Loucy (cell line): ENCODE measurements around the gene TAF11L9.
A peak's percentile ranks its signal among the peaks of the same experiment; 100 is the strongest.
"Not testable (repeated sequence)": the region's sequence is repeated elsewhere in the genome, so short reads cannot be mapped to it uniquely, and the experiment has no call there.

Experiments used
- H2AFZ ChIP-seq: fragments of 200-600 bp; sonication (generic); 2 replicates; pipeline ENCODE4 v1.6.0; 2016; ENCODE audit warnings: antibody characterized with exemption, mild to moderate bottlenecking, low read length, moderate library complexity
- H3F3A ChIP-seq: fragments of 200-600 bp; 2 replicates; pipeline ENCODE4 v1.6.0; 2016; ENCODE audit warnings: antibody characterized with exemption, low read depth, mild to moderate bottlenecking
- H3K27me3 ChIP-seq: fragments of 200-600 bp; sonication (generic); 2 replicates; pipeline ENCODE4 v1.6.1; 2014; ENCODE audit warnings: low read length, mild to moderate bottlenecking; ENCODE audit not compliant: insufficient read depth, poor library complexity, severe bottlenecking
- H3K36me3 ChIP-seq: fragments of 200-600 bp; sonication (generic); 2 replicates; pipeline ENCODE4 v1.6.1; 2016; ENCODE audit warnings: low read length; ENCODE audit not compliant: insufficient read depth
- H3K4me1 ChIP-seq: fragments of 200-600 bp; sonication (generic); 2 replicates; pipeline ENCODE4 v1.5.1; 2014; ENCODE audit warnings: low read length, mild to moderate bottlenecking; ENCODE audit not compliant: insufficient read depth, poor library complexity, severe bottlenecking
- H3K4me2 ChIP-seq: fragments of 200-600 bp; sonication (generic); 2 replicates; pipeline ENCODE4 v1.6.0; 2014; ENCODE audit warnings: antibody characterized with exemption, low read length, low read depth, mild to moderate bottlenecking; ENCODE audit not compliant: poor library complexity, severe bottlenecking
- H3K4me3 ChIP-seq: fragments of 200-600 bp; sonication (generic); 2 replicates; pipeline ENCODE4 v1.5.1; 2014; ENCODE audit warnings: low read length, mild to moderate bottlenecking, mixed read lengths; ENCODE audit not compliant: poor library complexity, severe bottlenecking
- H3K79me2 ChIP-seq: fragments of 200-600 bp; sonication (generic); 2 replicates; pipeline ENCODE4 v1.6.1; 2014; ENCODE audit warnings: low read length; ENCODE audit not compliant: insufficient read depth
- H3K9ac ChIP-seq: fragments of 200-600 bp; sonication (generic); 2 replicates; pipeline ENCODE4 v1.6.0; 2014; ENCODE audit warnings: mild to moderate bottlenecking, low read depth, low read length, moderate library complexity; ENCODE audit not compliant: poor library complexity, severe bottlenecking
- H3K9me2 ChIP-seq: fragments of 200-600 bp; sonication (generic); replicated peaks from 2 replicates; pipeline ENCODE4 v1.6.1; 2016; ENCODE audit warnings: low read depth, low read length, mixed read lengths
- H3K9me3 ChIP-seq: fragments of 200-600 bp; sonication (generic); 2 replicates; pipeline ENCODE4 v1.6.1; 2014; ENCODE audit warnings: mild to moderate bottlenecking, antibody characterized with exemption, low read length, low read depth; ENCODE audit not compliant: insufficient read depth
- H4K20me1 ChIP-seq: fragments of 200-600 bp; sonication (generic); 2 replicates; pipeline ENCODE4 v1.6.0; 2014; ENCODE audit warnings: antibody characterized with exemption, low read length, mild to moderate bottlenecking; ENCODE audit not compliant: insufficient read depth, poor library complexity, severe bottlenecking
- EZH2phosphoT487 ChIP-seq: fragments of 200-600 bp; IDR thresholded peaks from 2 replicates; pipeline ENCODE4 v1.6.1; 2018; ENCODE audit warnings: antibody characterized with exemption, mild to moderate bottlenecking, moderate library complexity, borderline replicate concordance
- TF ChIP-seq, protein P1 (sequence below): fragments of 200-600 bp; sonication (generic); conservative IDR thresholded peaks from 2 replicates; pipeline ENCODE4 v1.5.1; 2014; ENCODE audit warnings: mild to moderate bottlenecking, antibody characterized with exemption, low read length

Gene TAF11L9

DNA sequence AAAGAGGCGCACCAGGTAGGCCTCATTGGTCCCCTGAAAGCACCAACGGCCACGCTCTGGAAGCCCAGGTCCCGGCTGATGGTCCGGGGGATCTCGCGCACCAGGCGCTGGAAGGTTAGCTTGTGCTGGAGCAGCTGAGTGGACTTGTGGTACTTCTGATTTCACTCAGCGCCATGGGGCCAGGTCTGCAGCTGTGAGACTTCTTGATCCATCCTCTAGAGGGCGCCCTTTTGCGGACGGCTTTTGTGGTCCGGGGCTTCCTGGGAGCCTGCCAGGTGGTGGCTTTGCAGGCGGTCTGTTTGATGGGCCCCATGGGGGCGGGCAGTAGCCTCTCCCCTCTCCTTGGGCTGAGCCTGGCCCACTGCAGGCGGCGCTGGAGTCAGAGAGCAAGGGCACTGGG is 26.4 kb upstream of the TAF11L9 start:
- no peaks in the 10 kb centered on the region for H3K4me1 ChIP-seq
- no peaks in the 10 kb centered on the region for H3K79me2 ChIP-seq
- no peaks in the 10 kb centered on the region for H4K20me1 ChIP-seq
- no peaks in the 10 kb centered on the region for H3K27me3 ChIP-seq
- no peak overlapping the region for H2AFZ ChIP-seq
- H3K9me2 ChIP-seq, result no peaks in the 10 kb centered on the region
- no peak overlapping the region for H3K4me2 ChIP-seq
- no peak for TF ChIP-seq EZH2phosphoT487
- TF ChIP-seq, protein P1, sequence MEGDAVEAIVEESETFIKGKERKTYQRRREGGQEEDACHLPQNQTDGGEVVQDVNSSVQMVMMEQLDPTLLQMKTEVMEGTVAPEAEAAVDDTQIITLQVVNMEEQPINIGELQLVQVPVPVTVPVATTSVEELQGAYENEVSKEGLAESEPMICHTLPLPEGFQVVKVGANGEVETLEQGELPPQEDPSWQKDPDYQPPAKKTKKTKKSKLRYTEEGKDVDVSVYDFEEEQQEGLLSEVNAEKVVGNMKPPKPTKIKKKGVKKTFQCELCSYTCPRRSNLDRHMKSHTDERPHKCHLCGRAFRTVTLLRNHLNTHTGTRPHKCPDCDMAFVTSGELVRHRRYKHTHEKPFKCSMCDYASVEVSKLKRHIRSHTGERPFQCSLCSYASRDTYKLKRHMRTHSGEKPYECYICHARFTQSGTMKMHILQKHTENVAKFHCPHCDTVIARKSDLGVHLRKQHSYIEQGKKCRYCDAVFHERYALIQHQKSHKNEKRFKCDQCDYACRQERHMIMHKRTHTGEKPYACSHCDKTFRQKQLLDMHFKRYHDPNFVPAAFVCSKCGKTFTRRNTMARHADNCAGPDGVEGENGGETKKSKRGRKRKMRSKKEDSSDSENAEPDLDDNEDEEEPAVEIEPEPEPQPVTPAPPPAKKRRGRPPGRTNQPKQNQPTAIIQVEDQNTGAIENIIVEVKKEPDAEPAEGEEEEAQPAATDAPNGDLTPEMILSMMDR, result peak; percentile 18; the same call in 1 of the 2 replicates
- H3F3A ChIP-seq, result no peaks in the 10 kb centered on the region
- H3K9ac ChIP-seq, result no peak overlapping the region
- H3K36me3 ChIP-seq, result no peaks in the 10 kb centered on the region
- H3K9me3 ChIP-seq, result no peaks in the 10 kb centered on the region
- no peak overlapping the region for H3K4me3 ChIP-seq

DNA sequence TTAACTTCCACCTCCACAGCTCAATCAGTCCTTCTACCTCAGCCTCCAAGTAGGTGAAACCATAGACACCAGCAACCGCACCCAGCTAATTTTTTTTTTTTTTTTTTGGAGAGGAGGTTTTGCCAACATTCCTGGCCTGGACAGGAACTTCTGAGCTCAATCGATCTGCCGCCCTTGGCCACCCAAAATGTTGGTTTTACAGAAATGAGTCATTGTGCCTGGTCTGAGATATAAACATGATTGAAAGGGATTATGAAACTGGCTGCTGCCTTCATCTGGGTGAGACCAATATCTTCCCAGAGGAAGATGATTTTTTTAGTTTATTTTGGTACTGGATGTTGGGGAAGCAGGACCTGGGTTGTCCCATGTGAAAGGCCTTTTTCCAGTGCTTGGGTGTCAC is 25.2 kb upstream of the TAF11L9 start:
- no peaks in the 10 kb centered on the region for H4K20me1 ChIP-seq
- no peak for TF ChIP-seq EZH2phosphoT487
- TF ChIP-seq, protein P1, result no peak

DNA sequence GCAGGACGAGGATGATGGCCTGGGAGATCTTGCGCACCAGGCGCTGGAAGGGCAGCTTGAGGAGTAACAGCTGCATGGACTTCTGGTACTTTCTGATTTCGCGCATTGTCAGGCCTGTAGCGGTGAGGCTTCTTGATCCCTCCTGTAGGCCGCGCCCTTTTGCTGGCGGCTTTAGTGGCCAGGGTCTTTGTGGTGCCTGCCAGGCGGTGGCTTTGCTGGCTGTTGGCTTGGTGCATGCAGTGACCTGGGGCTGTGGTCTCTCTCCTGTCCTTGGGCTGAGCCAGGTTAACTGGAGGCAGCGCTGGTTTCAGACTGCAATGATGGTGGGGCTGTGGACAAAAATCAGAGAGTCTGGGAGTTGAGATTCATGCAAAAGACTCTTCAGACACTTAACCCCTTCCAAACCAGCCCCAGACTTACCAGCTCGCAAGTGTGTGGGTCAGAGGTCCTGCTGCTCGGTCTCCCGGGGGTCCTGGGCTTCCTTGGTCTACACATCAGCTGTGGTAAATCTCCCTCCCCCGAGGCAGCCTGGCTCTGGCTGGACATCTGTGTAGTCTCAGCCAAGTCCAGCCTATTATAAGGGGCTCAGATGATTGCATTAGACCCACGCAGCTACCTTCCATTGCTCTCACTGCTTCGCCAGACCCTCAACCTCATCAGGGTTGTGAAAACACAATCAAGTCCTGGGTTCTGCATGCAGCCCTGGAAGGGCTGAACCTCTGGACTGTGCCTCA is 20.8 kb upstream of the TAF11L9 start:
- H3K4me2 ChIP-seq, result no peak overlapping the region
- no peaks in the 10 kb centered on the region for H3K4me1 ChIP-seq
- no peaks in the 10 kb centered on the region for H3K9me2 ChIP-seq
- H3F3A ChIP-seq, result no peaks in the 10 kb centered on the region
- H2AFZ ChIP-seq, result no peak overlapping the region
- H3K9ac ChIP-seq, result no peak overlapping the region
- no peaks in the 10 kb centered on the region for H3K27me3 ChIP-seq
- H4K20me1 ChIP-seq, result no peaks in the 10 kb centered on the region
- no peak overlapping the region for H3K4me3 ChIP-seq
- TF ChIP-seq, protein P1, result no peak
- TF ChIP-seq EZH2phosphoT487, result no peak
- H3K79me2 ChIP-seq, result no peaks in the 10 kb centered on the region
- no peaks in the 10 kb centered on the region for H3K36me3 ChIP-seq
- no peaks in the 10 kb centered on the region for H3K9me3 ChIP-seq

More for the DNA sequence above, 25.2 kb upstream of the TAF11L9 start:
- Histone ChIP-seq H3K9me2 (no peaks in the 10 kb centered on the region), H3K4me3 (no peak overlapping the region), H2AFZ (no peak overlapping the region), H3F3A (no peaks in the 10 kb centered on the region), H3K9ac (no peak overlapping the region), H3K79me2 (no peaks in the 10 kb centered on the region), H3K9me3 (no peaks in the 10 kb centered on the region), H3K27me3 (no peaks in the 10 kb centered on the region), H3K4me1 (no peaks in the 10 kb centered on the region), H3K4me2 (no peak overlapping the region), H3K36me3 (no peaks in the 10 kb centered on the region)

DNA sequence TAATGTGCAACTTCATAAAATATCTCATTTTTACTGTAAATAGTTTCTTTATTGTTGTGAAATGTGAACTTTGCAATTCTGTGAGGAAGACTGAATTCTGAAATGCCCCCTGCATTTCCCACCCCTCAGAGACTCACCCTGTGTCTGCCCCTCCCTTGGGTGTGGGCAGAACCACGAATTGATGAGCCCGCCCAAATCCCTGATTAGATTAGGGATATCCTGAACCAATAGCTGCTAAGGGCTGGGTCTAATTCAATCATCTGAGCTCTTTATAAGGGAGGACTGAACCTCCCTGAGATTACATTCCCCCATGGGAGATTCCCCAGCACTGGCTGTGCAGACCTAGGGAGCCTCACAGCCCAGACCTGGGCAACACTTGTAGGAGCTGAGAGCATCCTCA is 15.9 kb upstream of the TAF11L9 start, which contains the start of gene TAF11L12:
TSS of gene TAF11L12 (plus strand) at position 301 of the 400 bp plus-strand sequence.
- not testable (repeated sequence) for H4K20me1 ChIP-seq, H3K4me1 ChIP-seq, H3K27me3 ChIP-seq, H3K9me3 ChIP-seq, H3F3A ChIP-seq, H3K79me2 ChIP-seq, H3K36me3 ChIP-seq, H3K9ac ChIP-seq, H3K4me2 ChIP-seq, H3K9me2 ChIP-seq, H2AFZ ChIP-seq, H3K4me3 ChIP-seq

DNA sequence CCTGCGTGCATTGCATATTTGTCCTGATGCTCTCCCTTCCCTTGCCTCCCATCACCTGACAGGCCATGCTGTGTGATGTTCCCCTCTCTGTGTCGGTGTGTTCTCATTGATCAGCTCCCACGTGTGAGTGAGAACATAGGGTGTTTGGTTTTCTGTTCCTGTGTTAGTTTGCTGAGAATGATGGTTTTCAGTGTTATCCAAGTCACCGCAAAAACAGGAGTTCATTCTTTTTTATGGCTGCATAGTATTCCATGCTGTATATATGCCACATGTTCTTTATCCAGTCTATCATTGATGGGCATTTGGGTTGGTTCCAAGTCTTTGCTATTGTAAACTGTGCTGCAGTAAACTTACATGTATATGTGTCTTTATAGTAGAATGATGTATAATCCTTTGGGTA is 13.3 kb upstream of the TAF11L9 start:
- not testable (repeated sequence) for H3K9me2 ChIP-seq, H3K27me3 ChIP-seq, H3K9ac ChIP-seq, H3K4me2 ChIP-seq, H3F3A ChIP-seq, H3K79me2 ChIP-seq, H3K4me1 ChIP-seq, H3K9me3 ChIP-seq, H2AFZ ChIP-seq, H3K36me3 ChIP-seq, H4K20me1 ChIP-seq, H3K4me3 ChIP-seq
